Transverse colon (tissue), 3 donors: ENCODE data around the gene GRIK4.

ENCODE experiments used
- POLR2A ChIP-seq: fragments of 450-650 bp; IDR thresholded peaks from one replicate; pipeline ENCODE4 v1.6.1; 2016; ENCODE audit warnings: antibody characterized with exemption, mild to moderate bottlenecking, moderate library complexity
- TF ChIP-seq, protein P1 (sequence below), 5 experiments: fragments of 200-600 bp in 3 of 5; fragments of 450-650 bp in 2 of 5; sonication (generic) in 3 of 5; IDR thresholded peaks; 1 replicate in 2 of 5; 2 replicates in 3 of 5; pipeline ENCODE4 v1.5.1; 2016 to 2017; ENCODE audit warnings: antibody characterized with exemption in 5 of 5, inconsistent platforms in 3 of 5, mild to moderate bottlenecking in 2 of 5, moderate library complexity in 1 of 5

DNA sequence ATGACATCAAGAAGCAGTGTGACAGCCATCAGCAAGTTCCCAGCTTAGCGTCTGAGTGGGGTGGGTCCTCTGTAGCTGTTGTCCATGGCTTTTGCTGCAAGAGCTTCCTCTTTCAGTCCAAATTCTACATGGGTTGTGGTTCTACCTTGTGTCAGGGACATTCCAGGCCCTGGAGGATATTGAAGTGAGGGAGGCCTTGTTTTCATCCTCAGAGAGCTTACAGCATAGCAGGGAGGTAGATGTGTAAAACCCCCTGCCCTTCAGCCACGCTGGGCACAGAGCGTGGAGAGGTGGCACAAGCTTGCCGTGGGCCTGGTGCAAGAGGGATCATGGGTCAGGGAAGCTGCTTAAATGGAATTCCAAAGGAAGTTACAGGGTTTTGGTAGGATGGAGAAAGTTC, 93.9 kb downstream of the GRIK4 start:
- TF ChIP-seq POLR2A, result no peak
- TF ChIP-seq, protein P1, sequence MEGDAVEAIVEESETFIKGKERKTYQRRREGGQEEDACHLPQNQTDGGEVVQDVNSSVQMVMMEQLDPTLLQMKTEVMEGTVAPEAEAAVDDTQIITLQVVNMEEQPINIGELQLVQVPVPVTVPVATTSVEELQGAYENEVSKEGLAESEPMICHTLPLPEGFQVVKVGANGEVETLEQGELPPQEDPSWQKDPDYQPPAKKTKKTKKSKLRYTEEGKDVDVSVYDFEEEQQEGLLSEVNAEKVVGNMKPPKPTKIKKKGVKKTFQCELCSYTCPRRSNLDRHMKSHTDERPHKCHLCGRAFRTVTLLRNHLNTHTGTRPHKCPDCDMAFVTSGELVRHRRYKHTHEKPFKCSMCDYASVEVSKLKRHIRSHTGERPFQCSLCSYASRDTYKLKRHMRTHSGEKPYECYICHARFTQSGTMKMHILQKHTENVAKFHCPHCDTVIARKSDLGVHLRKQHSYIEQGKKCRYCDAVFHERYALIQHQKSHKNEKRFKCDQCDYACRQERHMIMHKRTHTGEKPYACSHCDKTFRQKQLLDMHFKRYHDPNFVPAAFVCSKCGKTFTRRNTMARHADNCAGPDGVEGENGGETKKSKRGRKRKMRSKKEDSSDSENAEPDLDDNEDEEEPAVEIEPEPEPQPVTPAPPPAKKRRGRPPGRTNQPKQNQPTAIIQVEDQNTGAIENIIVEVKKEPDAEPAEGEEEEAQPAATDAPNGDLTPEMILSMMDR (IDR thresholded peaks at IDR 0.05), result no peak
